NCI-H2107 treated with DMSO at 0.1 percent for 48 hours (cell line): ENCODE results near the gene SLC6A19.
"Not testable (repeated sequence)": the region's sequence is repeated elsewhere in the genome, so short reads cannot be mapped to it uniquely, and the experiment has no call there.

Experiments used
- DNase-seq: peaks from one replicate; lab custom pipeline; 2025; ENCODE audit not compliant: unreplicated experiment; lab: John Stamatoyannopoulos, UW

SLC6A19 gene

GRCh38 chr5:1201327-1202025 is at the start of gene SLC6A19:
Gene SLC6A19 (plus strand): TSS chr5:1201595. CDS start chr5:1201651, 56 bp downstream.
- no peak for DNase-seq

GRCh38 chr5:1152156-1152555 is 49.2 kb upstream of the SLC6A19 start:
- no peak for DNase-seq

GRCh38 chr5:1152771-1153282 is 48.6 kb upstream of the SLC6A19 start:
- DNase-seq: no peak

GRCh38 chr5:1153428-1153827 is 48.0 kb upstream of the SLC6A19 start:
- no peak for DNase-seq

GRCh38 chr5:1155191-1156032 is 46.0 kb upstream of the SLC6A19 start:
- no peak for DNase-seq

GRCh38 chr5:1156033-1156753 is 45.2 kb upstream of the SLC6A19 start:
- DNase-seq: no peak

GRCh38 chr5:1156754-1157460 is 44.5 kb upstream of the SLC6A19 start:
- no peak for DNase-seq

- DNase-seq: not testable (repeated sequence)
Observed at GRCh38 chr5:1157461-1157986, 43.9 kb upstream of the SLC6A19 start.

- DNase-seq: no peak
Observed at GRCh38 chr5:1158647-1159340, 42.6 kb upstream of the SLC6A19 start.

GRCh38 chr5:1159341-1159675 is 42.1 kb upstream of the SLC6A19 start:
- no peak for DNase-seq

GRCh38 chr5:1159774-1160406 is 41.5 kb upstream of the SLC6A19 start:
- no peak for DNase-seq

- no peak for DNase-seq
Observed at GRCh38 chr5:1161108-1161832, 40.1 kb upstream of the SLC6A19 start.

GRCh38 chr5:1161833-1162229 is 39.6 kb upstream of the SLC6A19 start:
- no peak for DNase-seq

- no peak for DNase-seq
Observed at GRCh38 chr5:1162276-1162675, 39.1 kb upstream of the SLC6A19 start.

- DNase-seq: no peak
Observed at GRCh38 chr5:1162751-1163150, 38.6 kb upstream of the SLC6A19 start.

- DNase-seq: no peak
Observed at GRCh38 chr5:1163366-1163765, 38.0 kb upstream of the SLC6A19 start.

- DNase-seq: no peak
Observed at GRCh38 chr5:1163879-1164278, 37.5 kb upstream of the SLC6A19 start.

GRCh38 chr5:1164696-1165630 is 36.4 kb upstream of the SLC6A19 start:
- no peak for DNase-seq
